COLO668 (cell line): ENCODE results near the gene POU2F3.

ENCODE experiments used
- DNase-seq: peaks from one replicate; lab custom pipeline; 2025; ENCODE audit not compliant: unreplicated experiment; lab: John Stamatoyannopoulos, UW

The POU2F3 gene

GRCh38 chr11:120281143-120281795 lies 41.3 kb downstream of the POU2F3 start:
- no peak for DNase-seq

DNA sequence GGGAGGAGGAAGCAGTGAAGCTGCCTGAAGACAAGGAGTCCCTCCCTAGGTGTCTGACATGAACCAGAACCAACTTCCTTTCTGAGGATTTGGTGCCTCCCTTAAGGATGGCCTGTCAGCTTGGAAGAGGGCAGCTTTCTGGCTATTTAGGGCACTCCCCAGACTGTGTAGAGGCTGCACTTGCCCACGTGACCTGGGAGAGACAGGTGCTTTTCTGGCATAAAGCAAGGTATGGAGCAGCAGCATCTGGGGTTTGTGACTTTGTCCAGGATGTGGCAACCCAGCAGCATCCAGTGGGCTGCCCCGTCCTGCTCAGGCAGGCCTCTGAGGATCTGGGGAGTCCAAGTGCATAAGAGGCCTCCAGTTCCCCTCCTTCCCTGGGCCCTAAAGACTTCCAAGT lies 43.2 kb downstream of the POU2F3 start:
- DNase-seq: no peak

GRCh38 chr11:120284272-120284671 lies 44.3 kb downstream of the POU2F3 start:
- no peak for DNase-seq

GRCh38 chr11:120285256-120285655 lies 45.3 kb downstream of the POU2F3 start:
- no peak for DNase-seq

DNA sequence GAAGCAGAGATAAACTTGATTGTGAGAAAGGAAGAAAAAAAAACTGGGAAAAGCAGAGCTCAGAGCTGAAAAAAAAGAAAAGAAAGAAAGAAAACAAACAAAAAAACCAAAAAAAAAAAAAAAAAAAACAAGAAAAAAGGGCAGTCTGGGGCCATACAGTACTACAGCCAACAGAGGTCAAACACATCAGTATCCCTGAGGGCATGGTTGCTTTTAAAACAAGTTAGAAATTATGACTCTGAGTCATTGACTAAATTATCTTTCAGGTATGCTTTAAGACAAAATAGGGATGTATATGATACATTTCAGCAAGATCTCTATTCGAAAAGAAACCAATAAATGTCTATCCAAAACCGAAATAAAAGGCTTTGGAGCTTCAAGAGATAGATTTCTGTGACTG lies 48.1 kb downstream of the POU2F3 start:
- DNase-seq: no peak

- DNase-seq: no peak
These were observed 49.5 kb downstream of the POU2F3 start for GRCh38 chr11:120289426-120289825.

GRCh38 chr11:120290956-120291355 lies 51.0 kb downstream of the POU2F3 start:
- no peak for DNase-seq

- DNase-seq: no peak
These were observed 53.3 kb downstream of the POU2F3 start for GRCh38 chr11:120293038-120293800.

DNA sequence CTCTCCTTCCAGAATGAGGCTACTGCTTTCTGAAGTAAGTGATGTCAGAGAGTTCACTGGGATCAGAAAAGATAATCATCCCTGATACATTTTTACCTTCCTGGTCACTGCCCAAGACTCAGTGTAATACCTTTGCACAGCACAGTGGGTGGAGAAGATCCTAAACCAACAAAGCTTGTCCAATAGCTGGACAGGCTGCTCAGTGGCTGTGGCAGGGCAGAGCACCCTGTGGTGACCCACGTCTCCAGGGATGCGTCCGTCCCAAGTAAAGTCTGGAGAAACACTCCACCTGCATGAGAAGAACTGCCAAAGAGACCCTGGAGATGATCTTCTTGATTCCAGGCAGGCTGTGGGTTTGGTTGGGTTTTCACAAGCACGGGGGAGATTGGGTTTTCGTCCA lies 54.2 kb downstream of the POU2F3 start:
- no peak for DNase-seq

DNA sequence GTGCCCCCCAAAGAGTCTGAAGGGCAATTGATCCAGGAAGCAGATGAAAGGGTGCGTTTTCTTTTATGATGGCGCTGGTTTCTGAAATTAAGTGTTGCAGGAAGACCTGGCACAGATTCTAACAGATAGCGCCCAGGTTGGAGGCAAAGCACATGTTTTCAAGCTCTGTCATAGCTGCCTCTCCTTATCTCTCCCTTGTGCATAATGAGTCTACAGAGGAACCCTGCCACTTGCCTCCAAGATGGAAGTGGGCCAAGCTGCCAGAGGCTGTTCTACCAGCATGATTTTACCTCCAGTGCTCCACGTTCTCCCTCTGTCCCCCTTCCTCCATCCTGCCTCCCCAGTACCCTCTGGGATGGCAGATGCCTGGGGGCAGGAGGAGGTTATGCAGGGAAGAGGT lies 55.2 kb downstream of the POU2F3 start:
- no peak for DNase-seq

DNA sequence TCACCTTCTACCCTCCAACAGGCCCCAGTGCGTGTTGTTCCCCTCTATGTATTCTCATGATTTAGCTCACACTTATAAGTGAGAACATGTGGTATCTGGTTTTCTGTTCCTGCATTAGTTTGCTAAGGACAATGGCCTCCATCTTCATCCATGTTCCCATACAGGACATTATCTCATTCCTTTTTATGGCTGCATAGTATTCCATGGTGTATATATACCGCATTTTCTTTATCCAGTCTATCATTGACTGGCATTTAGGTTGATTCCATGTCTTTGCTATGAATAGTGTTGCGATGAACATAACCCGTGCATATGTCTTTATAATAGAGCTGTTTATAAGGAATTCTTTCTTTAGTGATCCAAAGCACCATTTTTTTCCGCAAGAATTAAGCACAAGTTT lies 56.6 kb downstream of the POU2F3 start:
- DNase-seq: no peak

DNA sequence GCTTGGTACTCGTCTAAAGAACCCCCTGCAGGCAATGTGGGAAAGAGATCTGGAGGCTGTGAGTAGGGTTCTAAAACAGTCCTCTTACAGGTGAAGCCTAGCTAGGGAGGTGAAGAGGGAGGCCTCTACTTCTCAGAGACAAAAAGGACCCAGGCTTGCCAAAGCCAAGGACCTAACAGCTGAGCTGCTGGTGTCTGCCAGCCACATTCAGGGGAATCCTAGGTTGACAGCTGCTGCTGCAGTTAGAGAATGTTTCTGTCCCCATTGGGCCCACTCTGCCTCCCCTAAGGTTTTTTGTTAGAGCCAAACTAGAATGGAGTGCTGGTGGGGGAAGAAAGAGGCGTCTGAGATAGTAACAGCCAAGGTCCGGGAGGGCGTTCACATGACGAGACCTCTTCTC lies 58.5 kb downstream of the POU2F3 start:
- DNase-seq: no peak

GRCh38 chr11:120302001-120302805 lies 62.3 kb downstream of the POU2F3 start:
- no peak for DNase-seq

DNA sequence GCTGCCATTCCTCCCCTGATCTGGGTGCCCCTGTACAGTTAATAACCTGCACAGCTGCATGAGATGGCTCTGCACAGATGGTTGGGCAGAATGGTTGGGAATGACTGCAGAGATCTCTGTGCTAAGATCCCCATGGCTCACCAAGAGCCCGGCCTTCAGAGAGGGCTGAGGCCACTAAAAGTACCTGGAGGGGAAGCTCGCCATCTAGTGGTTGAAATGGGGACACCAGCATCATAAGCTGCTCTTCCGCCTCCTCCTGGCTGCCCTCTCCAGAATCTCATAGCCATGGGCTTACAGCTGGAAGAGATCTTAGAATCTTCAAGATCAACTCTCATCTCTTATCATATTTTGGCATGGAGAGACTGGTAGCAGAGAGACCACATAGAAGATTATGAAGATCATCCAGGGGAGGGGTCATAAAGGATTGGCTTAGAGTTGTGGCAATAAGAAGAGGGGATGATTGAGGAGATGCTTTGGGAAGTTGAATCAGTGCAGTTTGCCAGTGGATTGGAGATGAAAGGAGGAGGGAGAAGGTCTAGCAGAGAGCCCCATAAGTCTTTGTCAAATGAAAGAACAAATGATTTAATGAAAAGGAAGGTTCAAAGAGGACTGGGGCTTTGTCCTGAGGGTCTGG lies 63.2 kb downstream of the POU2F3 start:
- no peak for DNase-seq

GRCh38 chr11:120304526-120304925 lies 64.6 kb downstream of the POU2F3 start:
- DNase-seq: no peak

- no peak for DNase-seq
These were observed 65.3 kb downstream of the POU2F3 start for GRCh38 chr11:120305286-120305685.

- no peak for DNase-seq
These were observed 66.7 kb downstream of the POU2F3 start for GRCh38 chr11:120306519-120307242.

DNA sequence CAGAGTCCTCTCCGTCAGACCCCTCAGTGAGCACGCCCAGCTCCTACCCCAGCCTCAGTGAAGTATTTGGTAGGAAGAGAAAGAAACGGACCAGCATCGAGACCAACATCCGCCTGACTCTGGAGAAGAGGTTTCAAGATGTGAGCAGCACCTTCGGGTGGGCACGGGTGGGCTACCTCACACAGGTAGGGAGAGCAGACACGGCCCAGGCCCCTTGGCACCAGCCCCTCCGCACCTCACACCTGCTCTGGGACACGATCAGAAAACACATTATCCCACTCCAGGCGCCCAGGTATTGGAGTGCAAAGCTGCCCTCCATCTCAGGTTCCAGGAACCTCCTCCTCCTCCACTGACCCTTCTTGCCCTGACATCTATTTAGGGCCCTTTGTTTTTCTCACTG lies 67.5 kb downstream of the POU2F3 start:
- DNase-seq: no peak

- no peak for DNase-seq
These were observed 68.1 kb downstream of the POU2F3 start for GRCh38 chr11:120308081-120308480.

DNA sequence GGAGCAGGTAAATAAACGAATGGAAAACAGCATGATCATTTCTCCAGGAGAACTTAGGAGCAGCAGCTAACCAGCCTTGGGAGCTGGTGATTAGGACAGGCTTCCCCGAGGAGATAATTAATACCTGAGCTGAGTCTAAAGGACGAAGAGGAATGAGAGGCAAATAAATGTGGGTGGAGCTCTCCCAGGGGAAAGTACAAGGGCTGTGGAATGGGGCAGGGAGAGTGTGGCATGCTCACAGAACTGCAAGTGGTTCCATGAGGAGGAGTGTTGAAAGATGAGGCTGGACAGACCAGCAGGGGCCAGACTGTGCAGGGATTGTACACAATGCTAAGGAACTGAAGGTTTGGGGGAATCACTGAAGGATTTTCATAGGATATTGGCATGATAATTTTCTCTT lies 70.9 kb downstream of the POU2F3 start:
- no peak for DNase-seq

- DNase-seq: no peak
These were observed 74.9 kb downstream of the POU2F3 start for GRCh38 chr11:120314861-120315260.
